ENCODE measurements around the gene GRIK3.

Gene GRIK3

GRCh38 chr1:36975642-36976041, 58.7 kb downstream of the GRIK3 start:
- DNase-seq = no peak

DNA sequence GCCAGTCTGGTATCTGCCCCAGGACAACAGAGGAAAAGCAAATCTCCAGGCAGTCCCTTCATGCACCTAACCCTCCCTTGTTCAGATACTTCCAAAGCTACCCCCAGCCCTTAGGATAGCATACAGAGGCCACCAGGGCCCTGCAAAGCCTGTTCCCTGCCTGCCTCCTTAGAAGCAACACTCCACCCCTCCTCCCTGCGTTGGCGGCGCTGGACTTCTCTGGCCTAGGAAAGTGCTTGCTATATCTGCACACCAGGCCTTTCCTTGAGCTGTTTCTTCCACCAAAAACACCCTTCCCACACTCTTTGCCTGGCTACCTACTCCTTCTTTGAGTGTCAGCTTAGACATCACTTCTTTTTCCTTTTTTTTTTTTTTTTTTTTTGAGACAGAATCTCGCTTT, 61.3 kb downstream of the GRIK3 start:
- no peak for DNase-seq

GRCh38 chr1:36971852-36972618, 62.3 kb downstream of the GRIK3 start:
- DNase-seq = no peak

- no peak for DNase-seq
Measured at GRCh38 chr1:36968730-36969129, 65.6 kb downstream of the GRIK3 start.

DNA sequence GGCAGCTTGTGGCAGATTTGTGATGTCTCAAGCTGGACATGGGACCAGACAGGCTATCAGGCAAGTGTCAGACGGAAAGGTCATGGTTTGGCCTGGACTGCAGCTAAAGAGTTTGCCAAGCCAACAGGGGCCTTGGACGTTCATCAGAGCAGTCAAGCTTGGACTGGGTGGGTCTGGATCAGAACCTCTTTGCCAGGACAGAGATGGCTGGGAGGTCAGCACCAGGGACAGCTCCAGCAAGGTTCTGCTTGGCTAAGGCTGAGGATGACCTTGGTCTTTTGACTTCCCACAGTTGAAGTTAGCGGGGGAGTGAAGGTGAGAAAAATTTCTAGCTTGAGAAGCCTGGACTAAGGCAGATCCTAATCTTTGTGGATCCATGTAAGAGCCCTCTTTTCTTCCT, 68.1 kb downstream of the GRIK3 start:
- DNase-seq = no peak

DNA sequence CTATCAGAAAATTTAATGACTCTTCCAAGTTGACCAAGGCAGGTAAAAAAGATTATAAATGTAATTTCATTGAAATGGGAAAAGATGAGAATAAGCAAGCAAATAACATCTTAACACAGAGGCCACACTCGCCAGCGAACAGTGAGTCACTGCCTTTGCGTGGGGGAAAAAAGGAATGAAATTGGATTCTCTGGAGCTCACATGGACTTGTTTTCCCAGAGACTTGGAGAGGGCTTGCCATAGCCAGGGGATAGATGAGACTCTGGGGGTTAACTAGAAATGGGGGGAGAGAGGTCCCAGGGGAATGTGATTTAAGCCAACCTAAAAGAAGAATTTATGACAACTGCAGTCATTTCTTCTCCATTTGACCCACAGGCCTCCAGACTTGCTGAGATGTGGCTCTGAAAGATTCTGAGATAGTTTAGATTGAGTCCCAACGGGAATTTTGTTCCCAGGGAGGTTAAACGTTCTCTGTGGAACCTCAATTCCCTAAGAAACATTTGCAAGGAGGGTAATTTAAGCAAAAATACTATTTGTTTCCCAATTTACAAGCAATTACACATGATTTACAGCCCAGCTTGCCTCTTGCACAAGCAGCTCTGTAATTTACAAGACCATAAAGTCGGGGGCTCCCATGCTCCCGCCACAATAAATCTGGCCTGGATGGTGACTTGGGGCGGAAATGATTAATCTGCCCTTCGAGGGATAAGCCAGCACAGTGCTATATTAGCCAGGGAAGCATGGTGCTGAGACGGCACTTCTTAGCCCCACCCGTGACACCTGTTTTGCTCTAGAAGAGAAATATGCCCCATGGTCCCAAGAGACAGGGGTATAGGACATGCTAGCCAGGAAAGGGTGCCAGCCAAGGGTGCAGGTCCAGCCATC, 68.8 kb downstream of the GRIK3 start:
- DNase-seq = no peak

- DNase-seq = no peak
Measured at GRCh38 chr1:36964830-36965229, 69.5 kb downstream of the GRIK3 start.

DNA sequence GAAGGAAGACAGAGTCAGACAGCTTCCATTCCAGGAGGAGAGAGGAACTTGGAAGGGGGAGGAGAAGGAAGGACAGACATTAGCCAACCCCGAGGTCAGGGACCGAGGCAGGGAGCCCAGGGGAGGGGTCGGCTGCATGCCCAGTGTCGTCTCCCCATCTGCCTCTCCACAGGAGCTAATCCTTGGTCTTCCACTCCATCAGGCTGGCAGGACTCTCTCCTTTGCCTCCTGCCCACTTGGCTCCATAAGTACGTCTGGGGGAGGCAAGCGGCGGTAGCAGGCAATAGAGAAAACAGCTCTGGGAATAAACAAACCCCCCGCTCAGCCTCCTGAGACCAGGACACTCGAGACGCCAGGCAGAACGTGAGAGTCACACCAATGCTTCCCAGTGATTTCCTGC, 71.3 kb downstream of the GRIK3 start:
- DNase-seq = no peak

- no peak for DNase-seq
Measured at GRCh38 chr1:36961062-36961615, 73.2 kb downstream of the GRIK3 start.

- no peak for DNase-seq
Measured at GRCh38 chr1:36956570-36956969, 77.7 kb downstream of the GRIK3 start.

GRCh38 chr1:36955016-36955415, 79.3 kb downstream of the GRIK3 start:
- DNase-seq = no peak

- no peak for DNase-seq
Measured at GRCh38 chr1:36953061-36953460, 81.3 kb downstream of the GRIK3 start.

GRCh38 chr1:36951761-36952160, 82.6 kb downstream of the GRIK3 start:
- no peak for DNase-seq

DNA sequence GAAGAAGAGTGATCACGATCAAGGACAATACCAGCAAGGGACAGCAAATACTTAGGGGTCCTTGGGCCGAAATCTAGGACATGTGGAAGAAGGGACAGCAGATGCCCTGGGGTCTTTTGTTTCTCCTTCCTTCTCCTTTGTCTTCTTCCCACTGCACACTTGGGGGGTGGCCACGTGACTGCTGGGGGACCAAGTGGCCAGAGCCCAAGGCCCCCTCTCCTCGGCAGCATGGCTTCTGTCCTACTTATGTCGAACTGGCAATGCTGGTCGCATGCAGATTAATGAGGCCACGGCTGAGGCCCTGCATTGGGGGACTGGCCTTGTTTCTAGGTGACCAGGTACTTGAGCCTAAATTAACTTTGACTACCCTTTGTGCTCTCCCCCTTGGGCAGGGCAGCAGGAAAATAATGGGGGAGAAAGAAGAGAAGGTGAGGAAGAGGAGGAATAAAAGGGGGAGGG, 83.0 kb downstream of the GRIK3 start:
- no peak for DNase-seq

GRCh38 chr1:36950604-36951291, 83.6 kb downstream of the GRIK3 start:
- no peak for DNase-seq

GRCh38 chr1:36948606-36949005, 85.7 kb downstream of the GRIK3 start:
- no peak for DNase-seq

DNA sequence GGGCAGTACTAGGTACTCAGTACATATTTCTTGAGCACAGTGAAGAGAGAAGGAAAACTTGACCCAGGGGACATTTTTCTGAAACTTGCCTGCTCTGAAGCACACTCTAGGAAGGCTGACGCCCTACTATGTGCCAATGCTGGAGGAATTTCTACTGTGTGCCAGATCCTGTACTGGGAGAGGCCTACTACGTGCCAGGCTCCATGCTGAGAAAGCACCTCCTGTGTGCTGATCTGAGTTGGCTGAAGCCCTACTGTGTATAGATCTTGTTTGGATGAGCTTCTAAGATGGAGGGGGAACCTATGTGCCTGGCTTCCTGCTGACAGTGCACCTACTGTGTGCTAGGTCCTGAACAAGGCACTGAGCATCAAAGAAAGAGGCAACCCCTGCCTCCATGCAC, 86.2 kb downstream of the GRIK3 start:
- DNase-seq = no peak

DNA sequence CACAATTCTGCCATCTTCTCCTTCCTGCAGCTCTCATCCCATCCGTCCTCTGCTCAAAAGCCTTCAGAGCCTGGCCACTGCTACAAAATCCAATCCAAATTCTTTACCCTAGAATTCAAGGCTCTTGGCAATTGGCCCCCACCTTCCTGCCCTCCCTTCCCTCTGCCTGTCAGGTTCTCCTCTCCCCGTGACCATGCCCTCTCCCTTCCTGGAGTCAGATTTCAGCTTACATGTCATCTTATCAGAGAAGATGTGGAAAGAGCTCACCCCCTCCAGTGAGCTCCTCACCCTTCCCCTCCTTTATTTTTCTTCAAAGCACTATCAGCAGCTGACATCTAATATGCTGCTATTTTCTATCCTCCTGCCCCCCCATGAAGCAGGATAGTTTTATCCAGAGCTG, 86.9 kb downstream of the GRIK3 start:
- DNase-seq = no peak

- DNase-seq = no peak
Measured at GRCh38 chr1:36944883-36945282, 89.4 kb downstream of the GRIK3 start.

DNA sequence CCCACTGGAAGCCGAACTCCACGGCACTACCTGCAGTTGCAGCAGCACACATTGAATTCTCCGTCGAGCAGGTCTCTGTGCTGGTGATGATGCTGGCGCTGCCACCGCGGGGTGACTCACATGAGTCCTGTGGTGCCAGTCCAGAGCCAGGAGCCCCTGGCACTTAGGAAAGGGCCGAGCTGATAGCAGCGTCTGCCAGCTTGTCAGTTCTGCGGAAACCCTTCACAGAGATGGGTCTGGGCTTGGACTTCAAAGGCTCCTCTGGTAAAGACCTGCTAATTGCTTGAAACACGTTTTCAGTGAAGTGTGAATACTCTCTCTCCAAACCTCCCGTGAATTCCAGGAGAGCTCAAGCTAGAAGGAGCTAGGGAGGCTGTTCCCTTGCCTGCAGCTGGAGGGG, 92.2 kb downstream of the GRIK3 start:
- no peak for DNase-seq

DNA sequence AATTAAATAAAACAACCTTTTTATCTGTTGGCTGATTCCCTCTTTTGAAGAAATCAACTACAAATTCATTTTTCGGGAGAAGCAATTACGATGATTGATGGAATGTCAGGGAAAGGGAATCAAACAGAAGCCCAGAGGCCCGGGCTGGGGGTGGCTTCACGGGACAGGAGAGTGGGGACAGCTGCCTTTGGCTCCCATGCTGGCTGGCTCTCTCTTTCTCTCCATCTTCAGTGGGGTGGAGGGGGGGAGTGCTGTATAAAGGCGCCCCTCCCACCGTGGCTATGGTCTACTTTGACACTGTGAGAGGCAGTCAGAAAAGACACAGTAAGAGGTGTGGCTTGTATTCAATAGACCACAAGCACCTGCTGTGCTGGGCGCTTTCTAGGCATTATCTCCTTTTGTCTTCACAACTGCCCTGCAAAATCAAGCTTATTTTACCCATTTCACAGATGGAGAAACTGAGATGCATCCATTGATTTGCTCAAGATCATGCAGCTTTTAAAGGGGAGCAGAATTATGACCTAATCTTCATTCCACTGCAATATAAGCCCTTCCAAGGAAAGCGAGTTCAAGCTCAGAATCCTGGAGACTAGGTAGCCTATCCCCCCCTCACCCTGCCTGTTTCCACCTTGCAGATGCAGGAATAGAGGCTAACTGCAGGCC, 92.9 kb downstream of the GRIK3 start:
- no peak for DNase-seq

DNA sequence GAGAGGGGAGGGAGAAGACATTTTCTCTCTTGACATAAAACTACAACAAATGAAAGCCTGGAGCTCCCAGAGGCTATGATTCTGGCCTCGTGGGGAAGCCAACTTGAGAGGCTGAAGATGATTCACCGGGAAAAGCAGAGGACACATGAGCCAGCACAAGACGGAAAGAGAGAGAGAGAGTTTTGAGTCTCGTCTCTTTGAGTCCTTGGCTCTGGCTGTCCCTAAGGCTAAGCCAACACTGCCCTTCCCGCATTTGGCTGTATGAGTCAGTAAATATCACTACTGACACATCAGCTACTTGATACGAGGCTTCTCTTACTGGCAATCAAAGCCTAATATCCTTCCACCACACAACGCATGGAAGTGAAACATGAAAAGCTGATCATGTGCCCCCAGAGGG, 95.5 kb downstream of the GRIK3 start:
- no peak for DNase-seq

DNA sequence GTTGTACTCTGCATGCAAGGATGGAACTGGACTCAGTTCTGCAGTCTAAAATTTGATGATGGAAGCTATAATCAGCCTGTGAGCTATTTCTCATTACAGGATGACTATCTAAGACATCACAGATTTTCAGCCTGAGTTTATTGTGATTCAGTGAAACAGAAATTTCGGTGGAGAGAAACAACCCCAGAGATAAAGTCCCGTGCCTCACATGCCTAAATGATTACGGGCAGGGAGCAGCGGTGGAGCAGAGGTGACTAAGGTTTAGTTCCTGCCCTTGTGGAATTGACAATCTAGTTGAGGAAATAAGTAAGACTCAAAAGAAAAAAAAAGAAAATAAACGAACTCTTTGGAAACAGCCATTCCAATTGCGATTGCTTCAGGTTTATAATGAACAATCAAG, 96.9 kb downstream of the GRIK3 start:
- no peak for DNase-seq
